HFFc6 (cell line): ENCODE data around the gene BPIFA3. TPM values are rescaled to one million over a fixed set of nuclear protein-coding genes. Genes with fewer than 3 reads are reported as not detected.
A peak's percentile ranks its signal among the peaks of the same experiment; 100 is the strongest.

ENCODE experiments used
- DNase-seq: peaks from one replicate; pipeline ENCODE4 v3.0.0-alpha.2; 2018
- H3K27ac Mint-ChIP-seq: 2 replicates; pipeline ENCODE4 v1.8.0; 2020; ENCODE audit warnings: mild to moderate bottlenecking, mixed read lengths
- H3K27me3 Mint-ChIP-seq: 2 replicates; pipeline ENCODE4 v1.8.0; 2021; ENCODE audit warnings: mild to moderate bottlenecking, moderate library complexity, mixed read lengths; ENCODE audit not compliant: insufficient read depth
- H3K36me3 Mint-ChIP-seq: 2 replicates; pipeline ENCODE4 v1.8.0; 2021; ENCODE audit warnings: low read depth, mixed read lengths
- H3K4me1 Mint-ChIP-seq: 2 replicates; pipeline ENCODE4 v1.8.0; 2020; ENCODE audit warnings: low read depth, mixed read lengths
- H3K4me3 Mint-ChIP-seq: 2 replicates; pipeline ENCODE4 v1.8.0; 2020; ENCODE audit warnings: mild to moderate bottlenecking, moderate library complexity, mixed read lengths
- H3K9me3 Mint-ChIP-seq: 2 replicates; pipeline ENCODE4 v1.8.0; 2020; ENCODE audit warnings: mild to moderate bottlenecking, mixed read lengths
- total RNA-seq, 6 experiments: library from RNA; stranded (reverse); fragmentation: NEBNext Ultra II Directional; extraction: Animal tissue kit (Norgen Biotek cat#: 25700); gene quantifications; 2 replicates in 1 of 6; 3 replicates in 5 of 6; pipeline ENCODE4 v1.2.3, GENCODE V29; 2021
- TF ChIP-seq, protein P1 (sequence below): fragments of 200-600 bp; sonication (generic); IDR thresholded peaks from 2 replicates; pipeline ENCODE4 v1.5.0; 2021; ENCODE audit warnings: antibody characterized with exemption, mild to moderate bottlenecking

Gene BPIFA3
- total RNA-seq, 6 experiments from 2014 or later: not detected

DNA sequence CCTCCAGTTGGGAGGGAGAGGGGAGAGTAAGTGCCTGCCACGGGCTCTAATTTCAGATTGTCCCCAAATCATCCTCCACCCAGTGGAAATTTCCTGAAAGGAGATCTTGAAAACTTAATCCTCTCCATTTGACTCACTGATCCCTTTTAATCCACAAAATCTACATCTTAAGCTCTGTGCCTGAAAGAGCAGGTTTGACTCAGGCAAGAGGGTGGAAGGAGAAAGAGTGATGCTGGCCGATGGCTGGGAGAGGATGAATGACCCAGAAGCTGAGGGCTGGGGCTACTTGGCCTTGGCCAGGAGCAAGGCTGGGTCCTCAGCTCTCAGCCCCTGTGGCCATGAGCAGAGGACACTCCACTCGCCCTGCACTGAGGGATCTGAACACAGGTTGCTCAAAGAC is 41.1 kb upstream of the BPIFA3 start:
- peaks cover 22% of the 10 kb centered on the region for H3K27me3 Mint-ChIP-seq
- H3K4me3 Mint-ChIP-seq: no peak overlapping the region
- TF ChIP-seq, protein P1, sequence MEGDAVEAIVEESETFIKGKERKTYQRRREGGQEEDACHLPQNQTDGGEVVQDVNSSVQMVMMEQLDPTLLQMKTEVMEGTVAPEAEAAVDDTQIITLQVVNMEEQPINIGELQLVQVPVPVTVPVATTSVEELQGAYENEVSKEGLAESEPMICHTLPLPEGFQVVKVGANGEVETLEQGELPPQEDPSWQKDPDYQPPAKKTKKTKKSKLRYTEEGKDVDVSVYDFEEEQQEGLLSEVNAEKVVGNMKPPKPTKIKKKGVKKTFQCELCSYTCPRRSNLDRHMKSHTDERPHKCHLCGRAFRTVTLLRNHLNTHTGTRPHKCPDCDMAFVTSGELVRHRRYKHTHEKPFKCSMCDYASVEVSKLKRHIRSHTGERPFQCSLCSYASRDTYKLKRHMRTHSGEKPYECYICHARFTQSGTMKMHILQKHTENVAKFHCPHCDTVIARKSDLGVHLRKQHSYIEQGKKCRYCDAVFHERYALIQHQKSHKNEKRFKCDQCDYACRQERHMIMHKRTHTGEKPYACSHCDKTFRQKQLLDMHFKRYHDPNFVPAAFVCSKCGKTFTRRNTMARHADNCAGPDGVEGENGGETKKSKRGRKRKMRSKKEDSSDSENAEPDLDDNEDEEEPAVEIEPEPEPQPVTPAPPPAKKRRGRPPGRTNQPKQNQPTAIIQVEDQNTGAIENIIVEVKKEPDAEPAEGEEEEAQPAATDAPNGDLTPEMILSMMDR: no peak
- H3K9me3 Mint-ChIP-seq: no peaks in the 10 kb centered on the region; the same call in 1 of the 2 replicates
- no peaks in the 10 kb centered on the region for H3K4me1 Mint-ChIP-seq
- H3K27ac Mint-ChIP-seq: no peak overlapping the region
- H3K36me3 Mint-ChIP-seq: no peaks in the 10 kb centered on the region
- no peak for DNase-seq

DNA sequence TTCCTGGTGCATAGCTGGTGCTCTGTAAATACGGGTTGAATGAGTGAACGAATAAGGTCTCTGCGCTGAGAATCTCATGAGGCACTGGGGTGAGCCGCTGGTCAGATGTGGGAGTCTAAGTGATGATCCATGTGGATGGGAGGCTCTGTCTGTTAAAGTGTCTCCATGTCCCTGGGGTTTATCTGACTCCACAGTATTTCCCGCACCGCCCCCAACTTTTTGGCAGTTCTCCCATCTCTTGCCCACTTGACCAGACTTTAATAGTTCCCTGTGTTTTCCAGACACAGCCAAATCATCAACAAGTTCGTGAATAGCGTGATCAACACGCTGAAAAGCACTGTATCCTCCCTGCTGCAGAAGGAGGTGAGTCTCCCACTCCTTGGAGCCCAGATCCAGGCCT is 39.3 kb upstream of the BPIFA3 start:
- Mint-ChIP-seq H3K27ac (no peak overlapping the region), H3K4me1 (no peaks in the 10 kb centered on the region), H3K4me3 (no peak overlapping the region), H3K27me3 (peaks cover 24% of the 10 kb centered on the region), H3K36me3 (no peaks in the 10 kb centered on the region), H3K9me3 (no peaks in the 10 kb centered on the region)
- TF ChIP-seq, protein P1: no peak
- no peak for DNase-seq

DNA sequence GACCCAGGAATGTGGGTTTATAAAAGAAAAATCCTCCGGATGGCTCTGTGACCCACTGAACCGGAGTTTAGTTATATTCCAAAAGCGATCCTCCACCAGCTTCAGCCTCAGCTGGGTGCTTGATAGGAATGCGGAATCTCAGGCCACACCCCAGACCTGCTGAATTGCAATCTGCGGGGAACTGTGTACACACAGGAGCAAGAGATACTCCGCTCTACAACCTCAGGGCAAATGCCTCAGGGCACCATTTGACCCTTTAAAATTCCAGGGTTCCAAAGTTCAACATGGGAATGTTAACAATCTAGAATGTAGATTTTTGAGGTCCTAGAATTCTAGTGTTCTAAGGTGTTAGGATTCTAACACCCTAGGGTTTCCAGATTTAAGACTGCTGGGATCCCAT is 38.4 kb upstream of the BPIFA3 start:
- H3K4me1 Mint-ChIP-seq: no peaks in the 10 kb centered on the region
- TF ChIP-seq, protein P1: no peak
- H3K36me3 Mint-ChIP-seq: no peaks in the 10 kb centered on the region
- no peak overlapping the region for H3K27ac Mint-ChIP-seq
- H3K9me3 Mint-ChIP-seq: 0 out of 2 replicates have a peak, but pooled peaks cover 5% of the 10 kb centered on the region
- no peak for DNase-seq
- no peak overlapping the region for H3K4me3 Mint-ChIP-seq
- H3K27me3 Mint-ChIP-seq: peaks cover 32% of the 10 kb centered on the region

DNA sequence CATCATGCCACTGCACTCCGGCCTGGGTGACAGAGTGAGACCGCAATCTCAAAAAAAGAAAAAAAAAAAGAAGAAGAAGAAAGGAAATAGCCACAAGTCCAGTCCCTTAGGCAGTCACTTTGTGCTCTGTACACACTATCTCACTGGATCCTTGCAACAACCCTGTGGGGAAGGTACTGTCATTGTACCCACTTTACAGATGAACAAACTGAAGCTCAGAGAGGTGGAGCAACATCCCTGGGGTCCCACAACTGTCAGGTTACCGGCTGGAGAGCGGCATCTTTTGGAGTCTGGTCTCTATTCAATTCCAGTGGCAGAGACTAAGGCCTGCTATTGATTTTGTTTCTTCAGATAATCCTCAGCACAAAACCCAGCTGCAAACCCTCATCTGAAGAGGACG is 37.0 kb upstream of the BPIFA3 start:
- no peak for DNase-seq
- Mint-ChIP-seq H3K4me3 (no peak overlapping the region), H3K9me3 (0 out of 2 replicates have a peak, but pooled peaks cover 5% of the 10 kb centered on the region), H3K4me1 (no peaks in the 10 kb centered on the region), H3K27me3 (peaks cover 36% of the 10 kb centered on the region), H3K27ac (no peak overlapping the region), H3K36me3 (no peaks in the 10 kb centered on the region)
- TF ChIP-seq, protein P1: no peak

DNA sequence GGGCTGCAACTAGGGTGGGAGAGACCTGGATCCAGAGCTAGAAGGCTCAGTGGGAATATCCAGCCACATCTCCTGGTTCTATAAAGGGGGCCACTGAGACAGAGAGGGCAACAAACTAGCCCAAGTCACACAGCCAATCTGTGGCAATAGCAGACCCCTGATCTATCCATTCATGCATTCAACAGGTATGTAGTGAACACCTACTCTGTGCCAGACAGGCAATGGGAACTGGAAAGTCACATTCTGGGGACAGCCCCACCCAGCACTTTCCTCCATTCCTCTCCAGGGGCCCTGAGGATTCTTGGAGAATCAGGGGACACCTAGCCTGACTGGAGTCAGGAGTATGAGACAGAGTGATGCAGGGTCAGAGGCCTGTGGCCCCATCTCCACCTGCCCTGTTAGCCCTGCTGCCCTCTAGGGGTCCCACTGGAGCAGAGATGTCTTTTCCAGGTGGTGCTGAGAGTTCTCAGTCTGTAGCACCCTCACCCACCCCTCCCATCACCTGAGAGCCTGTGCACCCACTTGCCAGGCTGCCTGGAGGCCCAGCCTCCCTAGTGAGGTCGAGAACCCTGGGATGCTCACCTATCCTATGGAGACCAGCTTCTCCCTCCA is 35.6 kb upstream of the BPIFA3 start:
- peaks cover 33% of the 10 kb centered on the region for H3K27me3 Mint-ChIP-seq
- H3K4me1 Mint-ChIP-seq: no peaks in the 10 kb centered on the region
- DNase-seq: no peak
- H3K4me3 Mint-ChIP-seq: no peak overlapping the region
- TF ChIP-seq, protein P1: 0 out of 2 replicates have a peak, but pooled peaks have one; percentile 12
- no peaks in the 10 kb centered on the region for H3K36me3 Mint-ChIP-seq
- 0 out of 2 replicates have a peak, but pooled peaks cover 5% of the 10 kb centered on the region for H3K9me3 Mint-ChIP-seq
- no peak overlapping the region for H3K27ac Mint-ChIP-seq
